ENCODE results near the gene SLC6A13.

GRCh38 chr12:233615-233968 lies 29.0 kb downstream of the SLC6A13 start:
- no peak for TF ChIP-seq CTCF (IDR thresholded peaks at IDR 0.05)
- TF ChIP-seq POLR2A (IDR thresholded peaks at IDR 0.05) = no peak
- TF ChIP-seq POLR2AphosphoS5 (IDR thresholded peaks at IDR 0.05) = no peak
- no peak for TF ChIP-seq EP300 (IDR thresholded peaks at IDR 0.05)
